NCI-H526 (cell line): ENCODE results near the gene SCN1B.
A peak's percentile ranks its signal among the peaks of the same experiment; 100 is the strongest.
"Not testable (repeated sequence)": the region's sequence is repeated elsewhere in the genome, so short reads cannot be mapped to it uniquely, and the experiment has no call there.

ENCODE experiments used
- DNase-seq, 2 experiments: peaks; one replicate each; lab custom pipeline; 2025; lab: John Stamatoyannopoulos, UW

Gene SCN1B

DNA sequence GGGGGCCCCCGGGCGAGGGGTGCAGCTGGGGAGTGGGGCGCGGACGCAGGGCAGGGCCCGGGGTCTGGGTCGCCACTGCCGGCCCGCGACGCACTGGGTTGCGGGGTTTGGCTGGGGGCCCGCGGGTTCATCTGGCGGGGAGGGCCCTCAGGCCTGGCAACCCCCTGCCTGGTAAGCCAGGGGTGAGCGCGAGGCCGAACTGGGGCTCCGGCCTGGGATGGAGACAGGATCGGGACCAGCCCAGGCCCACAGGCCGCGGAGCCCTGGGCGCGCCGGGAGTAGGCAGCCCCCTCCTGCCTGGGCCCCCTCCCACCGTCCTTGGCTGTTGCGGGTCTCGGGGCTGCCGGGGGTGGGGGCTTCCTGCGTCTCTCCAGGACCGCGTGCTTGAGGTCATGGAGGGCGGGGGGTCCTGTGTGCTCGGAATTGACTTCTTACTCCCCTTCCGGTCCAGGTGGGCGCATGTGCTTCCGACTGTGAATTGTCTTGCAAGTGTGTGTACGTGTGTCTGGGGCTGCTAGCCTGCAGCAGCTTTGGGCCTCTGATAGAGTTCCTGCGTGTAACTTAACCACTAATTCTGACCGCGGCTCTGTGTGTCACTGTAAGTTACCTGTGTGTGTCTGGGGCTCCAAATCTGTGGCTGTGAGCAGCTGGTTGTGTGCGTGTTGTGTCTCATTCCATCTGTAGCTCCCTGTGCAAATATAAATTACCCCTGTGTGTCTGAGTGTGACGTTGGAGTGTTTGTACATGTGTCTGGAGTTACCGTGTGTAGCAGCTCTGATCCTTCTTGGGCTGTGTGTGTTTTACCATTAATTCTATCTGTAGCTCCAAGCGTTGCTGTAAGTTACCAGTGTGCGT, 29.4 kb upstream of the SCN1B start:
- peak; percentile 60 to 78 for DNase-seq

DNA sequence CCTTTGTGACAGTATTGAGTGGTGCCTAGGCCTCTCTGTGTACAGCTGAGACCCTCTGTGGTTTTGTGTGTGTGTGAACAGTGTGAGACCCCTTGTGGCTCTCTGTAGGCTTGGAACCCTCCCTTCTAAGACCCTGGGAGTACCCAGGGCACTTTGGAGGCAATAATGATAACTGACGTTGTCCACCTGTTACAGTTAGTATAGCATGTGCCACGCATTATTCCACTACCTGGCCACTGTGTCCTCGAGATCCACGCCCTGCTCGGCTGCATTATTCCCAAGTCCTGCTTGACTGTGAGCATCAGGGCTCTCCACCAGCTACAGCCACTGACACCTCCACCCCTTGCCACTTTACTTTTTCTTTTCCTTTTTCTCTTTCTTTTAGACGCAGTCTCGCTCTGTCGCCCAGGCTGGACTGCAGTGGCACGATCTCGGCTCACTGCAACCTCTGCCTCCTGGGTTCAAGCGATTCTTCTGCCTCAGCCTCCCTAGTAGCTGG, 28.2 kb upstream of the SCN1B start:
- no peak for DNase-seq

DNA sequence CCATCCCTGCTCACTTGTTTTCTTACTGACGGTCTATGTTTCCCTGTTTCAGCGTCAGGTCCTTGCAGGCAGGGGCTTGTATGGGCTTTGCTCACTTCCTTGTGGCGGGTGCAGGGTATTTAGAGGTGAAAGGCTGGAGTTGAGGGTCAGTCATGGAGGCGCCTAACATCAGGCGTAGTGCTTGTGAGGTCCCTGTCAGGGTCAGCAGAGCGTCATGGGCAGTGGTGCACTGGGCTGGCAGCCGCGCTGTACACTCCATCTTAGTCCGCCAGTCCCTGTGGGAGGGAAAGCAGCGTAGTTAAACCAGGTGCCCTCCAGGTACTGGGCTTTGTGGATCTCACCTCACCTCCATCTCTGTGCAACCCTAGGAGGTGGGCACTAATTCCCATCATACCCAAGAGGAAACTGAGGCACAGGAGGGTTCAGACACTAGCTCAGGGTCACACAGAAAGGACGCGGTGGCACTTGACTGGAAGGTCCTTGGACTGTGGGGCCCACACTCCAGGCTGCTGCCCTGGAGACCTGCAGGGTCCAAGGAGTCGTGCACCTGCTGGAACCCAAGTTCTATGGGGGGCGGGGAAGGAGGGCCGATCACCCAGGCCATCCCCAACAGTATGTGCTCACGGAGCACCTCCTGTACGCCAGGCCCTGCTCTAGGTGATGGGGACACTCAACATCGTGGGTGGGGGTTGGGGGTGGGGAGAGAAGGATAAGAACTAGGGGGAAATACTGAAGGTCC, 25.6 kb upstream of the SCN1B start:
- DNase-seq = no peak

DNA sequence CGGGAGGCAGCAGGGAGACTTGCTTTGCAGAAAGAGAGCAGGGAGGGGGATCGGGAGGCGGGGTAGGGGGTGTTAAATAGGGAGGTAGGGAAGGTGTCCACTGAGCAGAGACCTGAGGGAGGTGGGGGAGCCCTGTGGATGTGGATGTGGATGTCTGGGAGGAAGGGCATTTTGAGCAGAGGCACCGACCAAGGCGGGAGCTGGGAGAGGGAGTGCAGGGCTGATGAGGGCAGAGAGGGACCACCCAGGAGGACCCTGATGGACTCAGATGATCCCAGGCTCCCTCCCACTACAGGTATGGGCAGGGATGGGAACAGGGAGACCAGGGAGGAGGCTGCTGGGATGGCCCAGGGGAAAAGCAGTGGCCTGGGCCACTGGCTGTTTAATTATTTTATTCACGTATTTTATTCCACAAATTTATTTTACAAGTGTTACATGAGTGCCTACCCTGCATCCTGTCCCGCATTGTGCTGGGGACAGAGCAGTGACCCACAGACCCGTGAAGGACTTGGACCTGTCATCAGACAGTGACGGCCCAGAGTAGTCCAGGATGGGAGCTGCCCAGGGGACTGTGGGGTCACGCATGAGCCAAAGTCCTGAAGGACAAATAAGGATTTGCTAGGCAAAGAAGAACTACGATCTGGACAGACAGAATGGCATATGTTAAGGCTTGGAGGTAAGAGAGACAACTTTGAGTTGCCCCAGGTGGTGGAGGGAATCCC, 24.9 kb upstream of the SCN1B start:
- no peak for DNase-seq

DNA sequence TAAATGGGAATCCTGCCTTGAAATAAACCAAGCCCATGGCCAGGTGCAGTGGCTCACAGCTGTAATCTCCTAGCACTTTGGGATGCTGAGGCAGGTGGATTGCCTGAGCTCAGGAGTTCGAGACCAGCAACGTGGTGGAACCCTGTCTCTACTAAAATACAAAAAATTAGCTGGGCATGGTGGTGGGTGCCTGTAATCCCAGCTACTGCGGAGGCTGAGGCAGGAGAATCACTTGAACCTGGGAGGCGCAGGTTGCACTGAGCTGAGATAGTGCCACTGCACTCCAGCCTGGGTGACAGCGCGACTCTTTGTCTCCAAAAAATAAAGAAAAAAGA, 24.3 kb upstream of the SCN1B start:
- not testable (repeated sequence) for DNase-seq

DNA sequence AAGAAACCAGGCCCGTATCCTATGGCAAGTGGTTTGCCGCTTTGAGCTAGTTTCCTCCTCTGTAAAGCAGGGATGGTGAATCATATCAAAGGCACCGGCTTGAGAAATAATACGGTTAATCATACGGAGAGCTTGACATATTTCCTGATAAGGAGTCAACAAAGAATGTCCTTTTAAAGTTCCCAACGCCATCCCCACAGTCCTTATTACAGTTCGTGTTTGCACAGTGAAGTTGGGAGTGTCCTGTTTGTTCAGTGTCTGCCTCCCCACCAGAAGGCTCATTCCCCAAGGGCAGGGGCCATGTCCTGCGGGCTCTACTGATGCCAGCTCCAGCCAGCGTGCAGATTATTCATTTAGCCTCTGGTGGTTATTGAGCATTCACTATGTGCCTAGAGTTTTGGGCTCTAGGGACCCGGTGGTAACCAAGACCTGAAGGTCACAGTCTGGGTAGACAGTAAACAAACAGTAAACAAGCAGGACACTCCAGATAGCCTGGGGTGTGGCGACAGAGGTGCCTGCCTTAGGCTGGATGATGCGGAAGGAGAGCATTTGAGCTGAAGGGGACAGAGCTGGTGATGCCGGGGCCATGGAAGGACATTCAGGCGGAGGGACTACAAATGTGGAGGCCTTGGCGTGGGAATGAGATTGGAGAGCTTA, 23.8 kb upstream of the SCN1B start:
- no peak for DNase-seq

DNA sequence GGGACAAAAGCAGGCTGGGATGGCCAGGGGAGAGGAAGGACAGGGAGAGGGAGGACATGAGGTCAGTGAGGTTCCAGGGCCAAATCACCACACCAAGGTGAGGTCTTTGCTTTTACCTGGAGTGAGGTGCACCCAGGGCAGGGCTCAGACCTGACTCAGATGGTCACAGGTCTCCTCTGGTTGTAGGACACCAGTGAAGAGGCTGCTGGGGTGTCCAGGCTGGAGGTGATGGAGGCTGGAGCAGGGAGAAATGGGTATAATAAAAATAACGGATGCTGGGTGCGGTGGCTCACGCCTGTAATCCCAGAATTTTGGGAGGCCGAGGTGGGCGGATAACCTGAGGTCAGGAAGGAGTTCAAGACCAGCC, 23.3 kb upstream of the SCN1B start:
- no peak for DNase-seq

DNA sequence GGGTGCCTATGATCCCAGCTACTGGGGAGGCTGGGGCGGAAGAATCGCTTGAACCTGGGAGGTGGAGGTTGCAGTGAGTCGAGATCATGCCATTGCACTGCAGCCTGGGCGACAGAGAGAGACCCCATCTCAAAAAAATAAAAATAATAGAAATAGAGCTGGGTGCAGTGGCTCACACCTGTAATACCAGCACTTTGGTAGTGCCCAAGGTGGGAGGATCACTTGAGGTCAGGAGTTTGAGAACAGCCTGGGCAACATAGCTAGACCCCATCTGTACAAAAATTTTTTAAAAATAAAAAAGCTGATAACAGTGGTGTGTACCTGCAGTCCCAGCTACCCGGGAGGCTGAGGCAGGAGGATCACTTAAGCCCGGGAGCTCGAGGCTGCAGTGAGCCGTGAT, 22.8 kb upstream of the SCN1B start:
- not testable (repeated sequence) for DNase-seq

DNA sequence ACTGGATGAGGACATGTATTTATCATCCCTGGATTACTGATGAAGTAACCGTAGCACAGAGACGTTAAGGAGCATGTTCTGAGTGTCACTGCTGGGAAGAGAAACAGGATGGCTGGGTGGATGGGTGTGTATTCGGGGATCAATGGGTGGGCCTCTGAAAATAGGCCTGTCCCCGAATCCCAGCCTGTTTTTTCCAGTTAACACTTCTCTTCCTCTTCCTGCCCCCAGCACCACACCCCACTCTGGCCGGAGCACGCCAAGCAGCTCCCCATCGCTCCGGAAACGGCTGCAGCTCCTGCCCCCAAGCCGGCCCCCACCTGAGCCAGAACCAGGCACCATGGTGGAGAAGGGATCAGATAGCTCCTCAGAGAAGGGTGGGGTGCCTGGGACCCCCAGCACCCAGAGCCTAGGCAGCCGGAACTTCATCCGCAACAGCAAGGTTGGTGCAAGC, 21.4 kb upstream of the SCN1B start:
- no peak for DNase-seq

DNA sequence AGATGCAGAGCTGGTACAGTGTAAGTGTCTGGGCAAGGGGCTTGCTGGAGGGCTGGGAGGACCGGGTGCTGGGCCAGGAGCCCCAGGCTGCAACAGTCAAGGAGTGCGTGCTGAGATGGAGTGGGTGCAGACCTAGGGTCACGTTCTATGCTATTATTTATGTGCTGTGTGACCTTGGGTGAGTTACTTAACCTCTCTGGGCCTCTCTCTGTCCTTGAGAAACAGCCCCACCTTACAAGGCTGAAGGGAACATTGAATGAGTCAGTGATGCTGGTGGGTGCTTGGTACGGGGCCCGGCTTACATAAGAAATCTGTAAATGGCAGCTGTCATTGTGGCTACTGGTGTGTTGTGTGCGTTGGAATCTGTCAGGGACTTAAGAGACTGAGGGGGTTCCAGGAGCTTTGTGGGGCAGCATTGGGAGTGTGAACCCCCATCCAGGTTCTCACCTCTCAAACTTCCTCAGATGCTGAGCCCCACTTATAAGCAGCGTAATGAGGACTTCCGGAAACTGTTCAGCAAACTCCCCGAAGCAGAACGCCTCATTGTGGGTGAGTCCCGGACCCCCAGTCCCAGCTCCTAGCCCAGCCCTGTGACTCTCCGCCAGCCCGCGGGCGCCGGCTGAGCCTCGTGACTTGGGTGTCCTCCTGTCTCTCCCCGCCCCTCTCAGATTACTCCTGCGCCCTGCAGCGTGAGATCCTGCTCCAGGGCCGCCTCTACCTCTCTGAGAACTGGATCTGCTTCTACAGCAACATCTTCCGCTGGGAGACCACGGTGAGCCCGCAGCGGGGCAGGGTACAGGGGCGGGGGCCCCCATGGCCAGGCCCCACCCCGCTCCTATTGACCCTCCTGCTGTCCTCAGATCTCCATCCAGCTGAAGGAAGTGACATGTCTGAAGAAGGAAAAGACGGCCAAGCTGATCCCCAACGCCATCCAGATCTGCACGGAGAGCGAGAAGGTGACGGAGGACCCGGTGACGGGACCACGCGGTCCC, 20.6 kb upstream of the SCN1B start:
- no peak for DNase-seq

DNA sequence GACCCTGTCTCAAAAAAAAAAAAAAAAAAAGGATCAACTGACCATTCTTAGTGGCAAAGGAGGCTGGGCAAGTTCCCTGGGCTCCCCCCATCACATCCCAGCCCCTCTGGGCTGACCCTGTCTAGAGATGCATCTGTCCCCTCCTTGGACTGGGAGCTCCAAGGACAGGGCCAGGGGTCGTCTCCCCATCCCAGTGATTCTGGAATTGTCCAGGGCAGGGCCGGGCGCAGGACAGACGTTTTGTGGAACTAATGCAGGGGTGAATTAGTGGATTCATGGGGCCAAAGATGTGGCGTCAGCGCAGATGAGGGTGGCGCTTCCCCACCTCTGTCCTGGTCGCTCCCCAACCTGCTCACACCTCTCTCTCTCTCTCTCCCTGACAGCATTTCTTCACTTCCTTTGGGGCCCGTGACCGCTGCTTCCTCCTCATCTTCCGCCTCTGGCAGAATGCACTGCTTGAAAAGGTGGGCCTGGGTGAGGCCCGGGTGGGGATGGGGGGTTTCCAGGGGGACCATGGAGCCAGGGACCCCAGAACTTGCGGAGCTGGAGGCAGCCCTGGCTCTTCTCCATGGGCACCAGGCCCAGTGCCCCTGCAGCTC, 19.1 kb upstream of the SCN1B start:
- DNase-seq = no peak

DNA sequence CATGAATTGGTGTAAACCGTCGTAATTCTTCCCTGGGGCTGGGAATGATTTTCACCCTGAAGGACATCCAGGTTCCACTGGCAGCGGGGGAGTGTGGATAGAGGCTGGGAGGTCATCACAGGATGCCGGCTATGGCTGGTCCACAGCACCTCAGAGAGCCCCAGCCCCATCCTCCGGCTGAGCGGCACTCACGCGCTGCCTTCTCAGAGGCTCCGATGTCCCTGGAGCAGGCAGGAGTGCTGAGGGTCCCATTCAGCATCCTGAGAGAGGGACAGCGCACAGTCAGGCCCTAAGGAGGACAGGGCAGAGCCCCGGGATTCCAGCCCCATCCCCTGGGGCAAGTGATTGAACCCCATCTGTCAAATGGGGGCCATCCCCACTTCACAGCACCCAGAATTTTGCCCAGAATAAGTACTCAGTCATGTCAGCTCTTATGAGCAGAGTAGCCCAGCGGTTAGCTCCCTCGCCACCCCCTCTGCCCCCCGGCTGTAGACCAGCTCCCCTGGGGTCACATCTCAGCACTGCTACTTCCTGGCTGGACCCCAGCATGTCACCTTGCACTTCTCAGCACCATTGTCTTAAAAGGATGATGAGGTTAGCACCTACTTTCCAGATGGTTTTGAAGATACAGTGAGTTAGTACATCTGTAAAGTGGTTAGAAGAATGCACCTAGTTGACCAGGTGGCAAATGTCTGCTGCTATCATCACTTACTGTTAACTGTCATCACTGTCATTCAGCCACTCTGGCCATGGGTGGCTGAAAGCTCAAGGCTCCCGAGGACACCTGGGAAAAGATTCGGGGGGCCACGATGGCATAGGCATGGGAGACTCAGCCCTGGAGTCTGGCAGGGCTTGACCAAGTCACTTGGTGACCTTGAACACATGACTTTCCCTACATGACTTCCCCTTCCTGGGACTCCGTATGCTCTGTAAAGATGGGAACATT, 18.3 kb upstream of the SCN1B start:
- DNase-seq = no peak

DNA sequence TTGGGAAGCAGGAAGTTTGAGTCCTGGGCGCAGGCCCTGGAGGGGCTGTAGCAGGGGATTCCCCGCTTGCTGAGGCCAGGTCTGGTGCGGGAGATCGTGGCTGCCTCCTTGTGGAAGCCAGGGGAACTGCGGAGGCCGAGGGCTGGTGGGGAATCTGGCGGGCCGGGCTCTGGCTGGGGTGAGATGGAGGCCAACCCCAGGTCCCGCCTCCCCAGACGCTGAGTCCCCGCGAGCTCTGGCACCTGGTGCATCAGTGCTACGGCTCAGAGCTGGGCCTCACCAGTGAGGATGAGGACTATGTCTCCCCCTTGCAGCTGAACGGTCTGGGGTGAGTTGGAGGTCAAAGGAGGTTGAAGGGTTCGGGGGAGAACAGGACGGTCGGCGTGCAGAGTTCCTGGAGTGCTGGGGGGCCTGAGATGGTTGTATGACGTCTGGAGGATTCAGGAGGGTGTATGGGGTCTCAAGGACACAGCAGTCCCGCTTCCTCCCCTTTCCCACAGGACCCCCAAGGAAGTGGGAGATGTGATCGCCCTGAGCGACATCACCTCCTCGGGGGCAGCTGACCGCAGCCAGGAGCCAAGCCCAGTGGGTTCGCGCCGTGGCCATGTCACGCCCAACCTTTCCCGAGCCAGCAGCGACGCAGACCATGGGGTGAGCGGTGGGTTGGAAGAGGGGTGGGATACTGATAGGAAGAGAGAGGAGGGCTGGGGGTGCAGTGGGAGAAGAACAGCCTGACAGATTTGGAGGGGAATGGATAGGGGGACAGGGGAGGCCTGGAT, 17.0 kb upstream of the SCN1B start:
- DNase-seq = peak in 1 of 2 experiments; percentile 74

DNA sequence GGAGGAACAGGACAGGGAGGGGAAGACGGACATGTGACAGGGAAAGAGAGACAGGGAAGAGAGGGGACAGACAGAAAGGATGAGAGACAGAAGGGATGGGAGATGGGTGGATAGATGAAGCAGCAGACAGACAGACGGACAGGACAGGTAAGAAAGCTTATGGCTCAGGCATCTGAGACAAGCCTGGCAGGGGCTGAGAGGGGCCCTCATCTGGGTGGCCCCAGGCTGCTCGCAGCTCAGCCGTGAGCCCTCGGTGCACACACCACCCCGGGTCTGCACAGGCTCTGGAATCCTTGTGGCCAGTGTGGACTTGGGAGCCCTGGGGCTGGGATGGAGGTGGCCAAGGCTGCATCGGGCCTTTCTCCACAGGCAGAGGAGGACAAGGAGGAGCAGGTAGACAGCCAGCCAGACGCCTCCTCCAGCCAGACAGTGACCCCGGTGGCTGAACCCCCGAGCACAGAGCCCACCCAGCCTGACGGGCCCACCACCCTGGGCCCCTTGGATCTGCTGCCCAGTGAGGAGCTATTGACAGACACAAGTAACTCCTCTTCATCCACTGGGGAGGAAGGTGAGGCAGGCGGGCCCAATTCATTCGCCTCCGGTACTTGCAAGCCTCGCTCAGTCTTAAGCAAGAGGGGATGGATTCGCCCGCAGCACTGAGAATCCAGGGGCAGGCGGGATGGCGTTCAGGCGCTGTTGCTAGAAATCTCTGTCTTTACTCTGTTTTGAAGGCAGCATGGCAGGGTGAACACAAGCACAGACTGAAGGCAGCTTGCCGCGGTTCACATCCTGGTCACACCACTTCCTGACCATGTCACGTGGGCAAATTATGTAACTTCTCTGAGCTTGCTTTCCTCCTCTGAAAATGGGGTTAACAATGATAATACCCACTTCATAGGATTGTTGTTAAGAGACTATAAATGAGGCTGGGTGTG, 16.2 kb upstream of the SCN1B start:
- DNase-seq = no peak

DNA sequence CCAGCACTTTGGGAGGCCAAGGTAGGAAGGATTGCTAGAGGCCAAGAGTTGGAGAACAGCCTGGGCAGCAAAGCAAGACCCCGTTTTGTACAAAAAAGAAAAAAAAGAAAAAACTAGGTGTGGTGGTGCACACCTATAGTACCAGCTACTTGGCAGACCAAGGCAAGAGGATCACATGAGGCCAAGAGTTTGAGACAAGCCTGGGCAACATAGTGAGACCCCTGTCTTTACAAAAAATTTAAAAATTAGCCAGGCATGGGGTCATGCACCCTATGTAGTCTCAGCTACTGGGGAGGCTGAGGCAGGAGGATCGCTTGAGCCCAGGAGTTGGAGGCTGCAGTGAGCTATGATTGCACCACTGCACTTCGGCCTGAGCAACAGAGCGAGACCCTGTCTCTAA, 15.5 kb upstream of the SCN1B start:
- DNase-seq = not testable (repeated sequence)

DNA sequence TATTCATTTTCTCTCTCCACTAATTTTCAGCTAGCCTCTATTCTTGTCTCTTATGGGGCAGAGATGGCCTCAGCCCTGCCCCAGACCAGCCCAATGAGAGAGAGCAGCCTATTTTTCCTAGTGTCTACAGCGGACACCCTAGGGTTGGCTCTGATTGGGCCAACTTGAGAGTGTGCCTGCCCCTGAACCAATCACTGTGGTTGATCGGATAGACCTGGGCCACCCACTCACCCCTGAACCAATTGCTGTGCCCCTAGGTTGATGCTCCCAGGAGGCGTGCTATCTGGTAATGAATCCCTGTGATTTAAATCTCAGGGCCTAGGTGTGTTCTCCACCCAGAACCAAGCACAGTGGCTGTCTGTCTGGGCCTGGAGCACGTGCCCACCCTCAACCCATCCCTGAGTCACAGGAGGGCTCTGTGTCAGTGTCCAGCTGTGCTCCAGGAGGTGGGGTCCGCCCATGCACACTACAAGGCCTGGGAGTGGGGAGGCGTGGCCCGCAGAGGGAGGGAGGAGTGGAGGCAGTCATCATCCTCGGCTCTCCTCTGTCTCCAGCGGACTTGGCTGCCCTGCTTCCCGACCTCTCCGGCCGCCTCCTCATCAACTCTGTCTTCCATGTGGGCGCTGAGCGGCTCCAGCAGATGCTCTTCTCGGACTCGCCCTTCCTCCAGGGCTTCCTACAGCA, 14.9 kb upstream of the SCN1B start:
- no peak for DNase-seq

DNA sequence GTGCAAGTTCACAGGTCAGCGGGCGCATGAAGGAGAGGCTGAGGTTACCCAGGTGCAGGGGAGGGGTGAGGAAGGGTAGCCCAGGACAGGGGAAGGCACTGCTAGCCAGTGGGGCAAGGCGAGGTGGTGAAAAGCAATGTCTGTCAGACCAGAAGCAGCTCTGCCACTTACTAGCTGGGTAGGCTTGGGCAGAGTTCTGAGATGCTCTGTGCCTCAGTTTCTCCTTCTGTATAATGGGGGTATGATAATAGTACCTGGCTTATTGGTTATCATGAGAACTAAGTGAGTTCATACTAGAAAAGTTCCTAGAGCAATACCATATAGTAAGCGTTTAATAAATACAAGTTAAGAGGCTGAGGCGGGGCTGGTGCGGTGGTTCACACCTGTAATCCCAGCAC, 14.3 kb upstream of the SCN1B start:
- no peak for DNase-seq
